ENCODE measurements around the gene PIP.
"Not testable (repeated sequence)": the region's sequence is repeated elsewhere in the genome, so short reads cannot be mapped to it uniquely, and the experiment has no call there.

The PIP gene, protein sequence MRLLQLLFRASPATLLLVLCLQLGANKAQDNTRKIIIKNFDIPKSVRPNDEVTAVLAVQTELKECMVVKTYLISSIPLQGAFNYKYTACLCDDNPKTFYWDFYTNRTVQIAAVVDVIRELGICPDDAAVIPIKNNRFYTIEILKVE

DNA sequence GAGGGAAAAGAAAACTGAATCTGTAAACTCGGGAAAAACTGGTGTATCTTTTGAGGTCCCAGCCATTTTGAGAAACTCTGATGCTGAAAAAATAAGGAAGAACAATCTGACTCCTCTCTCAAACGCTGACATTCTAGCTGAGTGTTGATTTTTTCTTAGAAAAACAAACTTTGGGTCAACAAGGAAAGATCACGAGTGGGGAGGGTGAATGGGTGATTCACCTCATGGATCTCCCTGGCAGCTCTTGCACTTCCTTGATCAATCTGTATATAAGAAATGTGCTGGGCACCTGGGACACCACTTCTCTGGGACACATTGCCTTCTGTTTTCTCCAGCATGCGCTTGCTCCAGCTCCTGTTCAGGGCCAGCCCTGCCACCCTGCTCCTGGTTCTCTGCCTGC lies at the start of gene PIP:
PIP (plus strand) TSS at position 297 of the 400 bp plus-strand sequence; CDS start at position 337, 40 bp downstream.
- DNase-seq (ENCODE audit: low read depth), result no peak

DNA sequence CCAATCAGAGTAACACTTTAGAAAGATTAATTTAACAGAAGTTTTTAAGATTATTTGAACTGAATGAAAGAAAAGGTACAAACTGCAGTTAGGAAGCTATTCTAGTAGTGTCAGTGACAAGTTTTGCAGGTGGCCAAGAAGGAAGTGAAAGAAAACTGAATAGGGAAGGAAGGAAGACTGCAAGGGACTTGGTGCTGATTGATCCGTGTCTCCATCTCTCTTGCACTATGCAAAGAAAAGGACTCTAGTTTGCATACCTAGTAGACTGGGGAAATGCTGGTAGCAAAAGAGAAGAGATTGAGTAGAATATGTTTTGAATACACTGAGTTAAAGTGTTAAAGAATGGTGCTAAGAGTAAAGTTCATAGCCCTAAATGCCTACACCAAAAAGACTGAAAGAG lies 46.8 kb upstream of the PIP start:
- DNase-seq (ENCODE audit: low read depth), result no peak

DNA sequence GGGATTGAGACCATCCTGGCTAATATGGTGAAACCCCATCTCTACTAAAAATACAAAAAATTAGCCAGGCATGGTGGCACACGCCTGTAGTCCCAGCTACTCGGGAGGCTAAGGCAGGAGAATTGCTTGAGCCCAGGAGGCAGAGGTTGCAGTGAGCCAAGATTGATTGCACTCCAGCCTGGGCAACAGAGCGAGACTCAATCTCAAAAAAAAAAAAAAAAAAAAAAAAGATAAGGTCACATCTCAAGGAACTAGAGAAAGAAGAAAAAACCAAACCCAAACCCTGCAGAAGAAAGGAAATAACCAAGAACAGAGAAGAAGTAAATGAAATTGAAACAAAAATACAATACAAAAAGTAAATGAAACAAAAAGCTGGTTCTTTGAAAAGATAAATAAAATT lies 46.3 kb upstream of the PIP start:
- DNase-seq (ENCODE audit: low read depth), result not testable (repeated sequence)

DNA sequence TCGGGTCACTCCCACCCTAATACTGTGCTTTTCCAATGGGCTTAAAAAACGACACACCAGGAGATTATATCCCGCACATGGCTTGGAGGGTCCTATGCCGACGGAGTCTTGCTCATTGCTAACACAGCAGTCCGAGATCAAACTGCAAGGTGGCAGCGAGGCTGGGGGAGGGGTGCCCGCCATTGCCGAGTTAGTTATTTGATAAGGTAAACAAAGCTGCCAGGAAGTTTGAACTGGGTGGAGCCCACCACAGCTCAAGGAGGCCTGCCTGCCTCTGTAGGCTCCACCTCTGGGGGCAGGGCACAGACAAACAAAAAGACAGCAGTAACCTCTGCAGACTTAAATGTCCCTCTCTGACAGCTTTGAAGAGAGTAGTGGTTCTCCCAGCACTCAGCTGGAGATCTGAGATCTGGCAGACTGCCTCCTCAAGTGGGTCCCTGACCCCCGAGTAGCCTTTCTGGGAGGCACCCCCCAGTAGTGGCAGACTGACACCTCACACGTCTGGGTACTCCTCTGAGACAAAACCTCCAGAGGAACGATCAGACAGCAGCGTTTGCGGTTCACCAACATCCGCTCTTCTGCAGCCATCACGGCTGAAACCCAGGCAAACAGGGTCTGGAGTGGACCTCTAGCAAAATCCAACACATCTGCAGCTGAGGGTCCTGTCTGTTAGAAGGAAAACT lies 43.2 kb upstream of the PIP start:
- not testable (repeated sequence) for DNase-seq (ENCODE audit: low read depth)

DNA sequence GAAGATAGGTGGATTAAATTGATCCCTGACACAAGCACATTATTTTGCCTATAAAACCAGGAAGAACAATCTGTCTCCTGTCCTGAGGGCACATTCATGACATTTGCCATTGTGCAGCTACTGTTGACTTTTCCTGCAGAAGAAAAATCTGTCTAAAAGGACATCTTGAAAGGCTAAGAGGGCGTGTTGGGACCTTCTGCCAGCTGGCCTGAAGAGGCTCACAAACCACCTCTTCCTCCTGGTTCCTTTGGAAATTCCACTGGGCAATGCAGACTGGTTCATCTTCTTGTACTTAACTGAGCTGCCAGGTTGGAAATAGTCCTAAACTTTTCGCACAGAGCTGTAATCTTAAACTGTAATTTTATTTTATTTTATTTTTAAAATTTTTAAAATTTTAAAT lies 35.7 kb upstream of the PIP start:
- no peak for DNase-seq (ENCODE audit: low read depth)

DNA sequence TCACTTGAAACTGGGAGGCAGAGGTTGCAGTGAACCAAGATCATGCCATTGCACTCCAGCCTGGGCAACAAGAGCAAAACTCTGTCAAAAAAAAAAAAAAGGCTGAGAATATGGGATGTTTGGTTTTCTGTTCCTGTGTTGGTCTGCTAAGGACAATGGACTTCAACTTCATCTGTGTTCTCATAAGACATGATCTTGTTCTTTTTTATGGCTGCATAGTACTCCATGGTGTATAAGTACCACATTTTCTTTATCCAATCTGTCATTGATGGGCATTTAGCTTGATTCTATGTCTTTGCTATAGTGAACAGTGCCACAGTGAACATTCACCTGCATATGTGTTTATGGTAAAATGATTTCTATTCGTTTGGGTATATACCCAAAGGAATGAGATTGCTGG lies 32.3 kb upstream of the PIP start:
- DNase-seq (ENCODE audit: low read depth), result not testable (repeated sequence)

DNA sequence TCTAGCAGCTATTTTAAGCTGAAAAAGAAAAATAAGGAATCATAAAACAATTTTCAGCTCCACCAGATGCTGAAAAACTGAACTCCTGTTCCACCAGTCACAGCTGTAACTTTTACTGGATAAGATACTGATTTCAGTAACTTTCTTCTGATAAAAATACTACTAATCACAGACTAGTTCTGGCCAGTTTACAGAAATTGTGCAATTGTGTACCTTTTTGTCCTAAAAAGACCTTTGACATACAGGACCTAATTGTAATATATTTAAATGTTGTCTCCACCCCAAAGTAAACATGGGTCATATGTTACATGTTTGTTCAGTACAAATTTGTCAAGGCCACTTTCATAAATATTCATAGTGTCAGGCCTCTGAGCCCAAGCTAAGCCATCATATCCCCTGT lies 27.1 kb upstream of the PIP start:
- no peak for DNase-seq (ENCODE audit: low read depth)

DNA sequence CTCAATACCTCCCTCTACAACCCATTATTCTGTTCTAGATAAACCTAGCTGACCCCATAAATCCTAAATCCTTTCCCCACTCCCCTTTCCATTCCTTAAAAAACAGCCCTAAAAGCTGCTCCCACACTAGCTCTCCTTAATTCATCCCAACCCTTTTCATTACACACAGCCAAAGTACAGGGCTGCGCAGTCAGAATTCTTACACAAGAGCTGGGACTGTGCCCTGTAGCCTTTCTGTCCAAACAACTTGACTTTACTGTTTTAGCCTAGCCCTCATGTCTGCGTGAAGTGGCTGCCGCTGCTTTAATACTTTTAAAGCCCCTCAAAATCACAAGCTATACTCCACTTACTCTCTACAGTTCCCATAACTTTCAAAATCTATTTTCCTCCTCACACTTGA lies 23.9 kb upstream of the PIP start:
- not testable (repeated sequence) for DNase-seq (ENCODE audit: low read depth)

DNA sequence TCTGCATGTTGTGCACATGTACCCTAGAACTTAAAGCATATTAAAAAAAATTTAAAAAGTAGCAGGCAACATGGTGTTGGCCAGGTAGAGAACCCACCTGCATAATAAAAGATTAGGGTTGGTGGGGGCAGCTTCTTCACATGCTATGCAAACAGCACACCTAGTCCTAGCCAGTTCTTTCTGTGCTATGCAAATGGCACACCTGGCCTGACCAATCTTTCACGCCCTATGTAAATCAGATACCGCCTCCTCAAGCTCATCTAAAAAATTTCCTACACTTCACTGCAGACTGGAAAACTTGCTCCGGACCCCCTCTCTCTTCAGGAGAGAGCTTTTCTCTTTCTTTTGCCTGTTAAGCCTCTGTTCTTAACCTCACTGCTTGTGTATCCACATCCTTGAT lies 14.5 kb upstream of the PIP start:
- no peak for DNase-seq (ENCODE audit: low read depth)

DNA sequence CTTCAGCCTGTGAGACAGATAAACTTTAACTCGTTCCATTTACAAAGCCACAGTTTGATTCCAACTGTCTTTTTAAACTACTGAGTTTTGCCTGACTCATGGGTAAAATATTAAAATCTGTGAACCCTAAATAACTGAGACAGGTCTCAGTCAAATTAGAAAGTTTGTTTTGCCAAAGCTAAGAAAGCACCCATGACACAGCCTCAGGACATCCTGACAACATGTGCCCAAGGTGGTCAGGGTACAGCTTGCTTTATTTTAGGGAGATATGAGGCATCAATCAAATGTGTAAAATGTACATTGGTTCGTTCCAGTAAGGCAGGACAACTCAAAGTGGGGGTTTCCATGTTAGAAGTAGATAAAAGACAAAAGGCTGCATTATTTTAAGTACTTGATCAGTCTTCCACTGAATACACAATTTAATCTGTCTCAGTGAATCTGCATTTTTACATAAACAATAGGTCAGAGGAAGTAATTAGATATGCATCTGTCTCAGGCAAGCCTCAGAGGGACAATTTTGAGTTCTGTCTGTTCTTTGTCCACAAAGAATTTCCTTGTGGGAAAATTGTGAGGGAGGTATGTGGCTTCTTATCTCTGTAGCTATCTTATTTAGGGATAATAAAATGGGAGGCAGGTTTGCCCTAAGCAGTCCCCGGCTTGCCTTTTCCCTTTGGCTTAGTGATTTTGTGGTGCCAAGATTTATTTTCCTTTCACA lies 11.0 kb upstream of the PIP start:
- DNase-seq (ENCODE audit: low read depth), result no peak

DNA sequence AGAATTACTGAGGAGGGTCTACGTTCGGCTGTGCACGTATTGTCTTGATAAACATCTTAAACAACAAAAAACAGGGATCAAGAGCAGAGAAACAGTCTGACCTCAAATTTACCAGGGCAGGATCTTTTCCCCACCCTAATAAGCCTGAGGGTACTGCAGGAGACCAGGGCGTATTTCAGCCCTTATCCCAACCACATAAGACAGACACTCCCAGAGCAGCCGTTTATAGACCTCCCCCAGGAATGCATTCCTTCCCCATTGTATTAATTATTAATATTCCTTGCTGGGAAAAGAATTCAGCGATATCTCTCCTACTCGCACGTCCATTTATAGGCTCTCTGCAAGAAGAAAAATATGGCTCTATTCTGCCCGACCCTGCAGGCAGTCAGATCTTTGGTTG lies 8.6 kb upstream of the PIP start:
- DNase-seq (ENCODE audit: low read depth), result not testable (repeated sequence)

DNA sequence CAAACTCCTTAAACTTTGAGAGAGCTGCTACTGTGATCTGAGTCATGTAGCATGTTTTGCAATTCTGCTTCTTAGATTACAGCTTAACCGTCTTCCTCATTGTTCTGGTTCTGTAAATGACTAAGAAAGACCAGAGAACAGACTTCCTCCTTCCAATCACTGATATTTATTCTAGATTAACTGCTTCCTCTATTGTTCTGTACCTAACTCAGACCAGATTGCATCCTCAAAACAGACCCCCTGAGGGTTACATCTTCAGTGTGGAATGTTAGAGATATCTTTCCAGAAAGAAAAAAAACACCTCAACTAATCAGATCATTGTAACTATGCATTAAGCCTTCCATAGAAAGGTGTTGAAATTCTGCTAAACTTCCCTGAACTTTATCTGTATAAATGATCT lies 5.7 kb upstream of the PIP start:
- DNase-seq (ENCODE audit: low read depth), result peak; percentile 50

DNA sequence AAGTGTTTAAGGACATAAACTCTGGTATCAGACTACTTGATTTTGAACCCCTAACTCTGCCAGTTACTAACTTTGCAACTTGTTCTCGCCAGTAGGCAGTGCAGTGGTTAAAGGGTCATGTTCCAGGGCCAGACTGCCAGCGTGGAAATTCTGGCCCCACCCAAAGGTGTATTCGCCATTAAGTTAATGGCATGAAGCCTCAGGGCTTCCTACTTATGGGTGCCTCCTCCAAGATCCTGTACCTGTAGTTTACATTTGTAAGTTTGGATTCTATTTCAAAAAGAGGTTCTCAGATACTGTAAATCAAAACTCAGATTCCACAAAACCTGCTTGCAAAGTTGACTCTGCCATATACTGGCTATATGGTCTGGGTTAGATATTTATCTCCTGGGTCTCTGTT lies 2.8 kb upstream of the PIP start:
- no peak for DNase-seq (ENCODE audit: low read depth)

DNA sequence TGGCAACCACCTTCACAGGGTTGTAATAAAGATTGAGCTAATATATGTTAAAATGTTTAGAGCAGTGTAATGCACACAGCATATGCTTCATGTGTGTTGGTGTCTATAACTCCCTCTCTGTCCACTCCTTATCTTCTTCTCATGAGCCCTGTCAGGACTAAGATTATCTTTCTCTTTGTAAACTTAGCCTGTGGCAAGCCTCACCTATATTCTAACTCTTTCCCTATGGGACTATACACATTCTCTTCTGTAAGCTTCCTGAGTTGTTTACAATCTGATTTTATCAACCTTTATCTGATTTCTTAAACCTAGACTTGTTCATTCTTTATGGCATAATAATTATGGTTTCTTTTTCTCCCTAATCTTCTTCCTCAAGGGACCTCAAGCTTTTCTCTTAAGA lies 2.4 kb upstream of the PIP start:
- DNase-seq (ENCODE audit: low read depth), result no peak

DNA sequence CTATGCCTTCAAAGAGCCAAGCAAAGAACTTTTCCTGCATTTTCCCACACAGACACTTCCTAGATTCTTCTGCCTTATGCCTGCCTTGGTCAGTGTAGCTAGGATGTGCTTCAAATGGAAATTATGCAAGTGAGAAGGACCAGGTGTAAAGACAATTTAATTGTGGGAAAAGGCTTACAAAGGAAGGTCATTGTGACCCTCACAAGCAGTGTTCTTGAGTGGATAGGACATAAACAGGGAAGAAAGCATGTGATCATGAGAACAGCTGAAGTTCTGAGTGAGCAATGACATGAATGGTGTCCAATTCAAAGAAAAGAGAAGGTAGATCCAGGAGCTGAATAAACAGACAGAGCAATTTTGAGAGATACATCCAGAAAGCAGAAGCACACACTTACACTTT lies 1.3 kb upstream of the PIP start:
- no peak for DNase-seq (ENCODE audit: low read depth)

DNA sequence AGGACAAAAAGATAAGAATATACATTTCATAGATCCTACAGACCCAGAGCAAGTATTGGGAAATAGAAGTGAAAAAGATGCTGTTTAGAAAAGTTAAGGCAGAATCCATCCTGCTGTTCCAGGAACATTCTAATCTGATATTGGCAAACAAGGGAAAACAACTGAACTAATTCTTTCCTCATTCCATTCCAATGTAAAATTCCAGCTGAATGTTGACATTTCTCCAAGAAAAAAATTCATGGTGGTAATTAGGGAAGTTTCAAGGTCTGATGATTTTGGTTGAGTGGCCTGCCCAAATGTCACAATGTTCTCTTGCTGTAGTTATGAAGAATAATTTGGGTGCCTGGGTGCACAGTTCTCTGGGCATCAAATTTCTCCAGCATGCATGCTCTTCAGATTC lies 15.2 kb downstream of the PIP start:
- DNase-seq (ENCODE audit: low read depth), result no peak

DNA sequence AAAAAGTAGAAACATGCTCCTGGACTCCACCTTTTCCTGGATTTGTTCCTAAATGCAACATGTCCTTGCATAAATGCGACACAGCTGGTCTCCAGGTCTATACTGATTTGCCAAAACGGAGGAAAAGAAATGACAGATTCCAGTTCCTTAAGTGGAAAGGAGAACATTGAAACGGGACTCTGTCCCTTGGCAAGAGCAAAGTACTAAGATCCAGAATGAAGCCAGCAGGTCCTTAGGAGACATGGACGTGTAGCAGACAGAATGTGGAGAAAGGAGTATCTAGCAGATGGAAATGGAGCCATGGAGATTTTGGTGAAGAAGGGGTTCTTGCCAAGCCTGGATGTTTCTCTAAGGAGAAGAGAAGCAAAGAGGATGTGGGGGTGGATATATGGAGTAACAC lies 16.2 kb downstream of the PIP start:
- no peak for DNase-seq (ENCODE audit: low read depth)

DNA sequence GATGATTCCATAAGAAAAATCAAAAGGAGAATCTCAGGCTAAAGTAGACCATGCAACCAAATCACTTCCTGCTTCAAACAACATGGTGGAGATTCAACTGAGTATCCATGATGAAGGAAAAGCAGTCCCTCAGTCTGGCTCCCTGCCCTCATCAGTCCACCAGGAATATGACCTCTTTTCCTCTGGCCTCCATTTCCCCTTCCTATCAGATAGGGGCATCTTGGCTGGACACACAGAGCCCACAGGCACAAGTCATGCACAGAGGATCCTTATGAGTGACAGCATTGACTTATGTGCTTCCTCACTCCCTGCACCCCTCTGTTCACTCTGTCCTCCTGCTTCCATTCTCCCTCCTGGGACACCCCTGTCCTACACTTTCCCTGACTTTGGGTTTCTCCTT lies 16.8 kb downstream of the PIP start:
- DNase-seq (ENCODE audit: low read depth), result no peak

DNA sequence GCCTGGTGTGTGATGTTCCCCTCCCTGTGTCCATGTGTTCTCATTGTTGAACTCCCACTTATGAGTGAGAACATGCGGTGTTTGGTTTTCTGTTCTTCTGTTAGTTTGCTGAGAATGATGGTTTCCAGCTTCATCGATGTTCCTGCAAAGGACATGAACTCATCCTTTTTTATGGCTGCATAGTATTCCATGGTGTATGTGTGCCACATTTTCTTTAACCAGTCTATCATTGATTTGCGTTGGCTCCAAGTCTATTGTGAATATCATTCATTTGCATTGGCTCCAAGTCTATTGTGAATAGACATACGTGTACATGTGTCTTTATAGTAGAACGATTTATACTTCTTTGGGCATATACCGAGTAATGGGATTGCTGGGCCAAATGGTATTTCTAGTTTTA lies 18.8 kb downstream of the PIP start:
- DNase-seq (ENCODE audit: low read depth), result not testable (repeated sequence)

DNA sequence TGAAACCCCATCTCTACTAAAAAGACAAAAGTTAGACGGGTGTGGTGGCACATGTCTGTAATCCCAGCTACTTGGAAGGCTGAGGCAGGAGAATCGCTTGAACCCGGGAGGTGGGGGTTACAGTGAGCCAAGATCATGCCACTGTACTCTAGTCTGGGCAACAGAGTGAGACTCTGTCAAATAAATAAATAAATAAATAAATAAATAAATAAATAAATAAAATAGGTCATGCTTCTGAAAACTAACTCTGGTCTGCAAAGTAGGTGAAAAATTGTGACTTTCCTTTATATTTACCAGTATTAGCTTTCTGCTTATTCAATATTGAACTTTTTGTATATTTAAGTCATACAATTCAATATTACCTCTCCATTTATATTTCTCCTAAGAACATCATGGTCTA lies 26.7 kb downstream of the PIP start:
- DNase-seq (ENCODE audit: low read depth), result not testable (repeated sequence)

DNA sequence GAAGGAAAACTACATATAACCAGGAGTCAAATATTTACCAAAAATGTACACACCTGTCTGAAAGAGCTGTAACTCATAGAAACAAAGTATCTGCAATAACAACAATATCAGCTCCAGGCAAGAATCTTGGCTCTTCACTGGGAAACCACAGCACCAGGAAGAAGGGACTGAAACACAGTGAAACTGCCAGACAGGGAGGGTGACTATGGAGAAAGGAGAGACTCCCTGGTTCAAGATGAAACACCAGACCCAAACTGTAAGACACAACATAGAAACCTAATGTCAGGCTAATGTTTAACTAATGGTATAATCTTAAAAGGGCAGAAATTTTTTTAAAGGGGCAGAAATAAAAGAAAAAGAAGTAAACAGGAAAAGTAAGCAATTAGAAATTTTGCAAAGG lies 39.8 kb downstream of the PIP start:
- DNase-seq (ENCODE audit: low read depth), result no peak

DNA sequence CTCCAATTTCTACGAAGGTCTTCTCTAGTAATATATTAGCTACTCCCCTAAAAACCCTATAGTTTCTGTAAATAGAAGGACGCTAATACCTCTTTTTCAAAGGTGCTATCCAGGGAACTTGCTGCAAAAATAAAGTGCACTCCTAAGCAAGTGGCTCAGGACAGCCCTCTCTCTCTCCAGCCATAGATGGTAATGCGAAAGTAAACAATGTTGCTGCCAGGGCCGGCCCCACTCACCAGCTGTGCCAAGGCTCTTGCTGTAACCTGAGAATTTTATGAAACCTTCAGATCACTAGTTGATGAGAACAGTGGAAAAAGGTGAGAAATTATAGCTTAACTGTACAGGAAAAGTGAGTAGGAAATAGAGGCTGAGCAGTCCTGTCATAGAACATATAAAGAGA lies 40.5 kb downstream of the PIP start:
- DNase-seq (ENCODE audit: low read depth), result no peak

DNA sequence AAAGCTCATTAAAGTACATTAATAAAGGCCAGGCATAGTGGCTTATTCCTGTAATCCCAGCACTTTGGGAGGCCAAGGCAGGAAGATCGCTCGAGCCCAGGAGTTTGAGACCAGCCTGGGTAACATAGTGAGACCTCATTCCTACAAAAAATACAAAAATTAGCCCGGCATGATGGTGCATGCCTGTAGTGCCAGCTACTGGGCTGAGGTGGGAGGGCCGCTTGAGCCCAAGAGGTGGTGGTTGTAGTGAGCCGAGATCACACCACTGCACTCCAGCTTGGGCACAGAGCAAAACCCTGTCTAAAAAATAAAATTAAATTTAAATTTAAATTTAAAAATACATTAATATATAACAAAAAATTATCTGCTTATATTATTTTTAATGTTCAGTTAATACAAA lies 44.3 kb downstream of the PIP start:
- no peak for DNase-seq (ENCODE audit: low read depth)

Data from HS-5 (cell line).